ENCODE data around the gene USP34.
A peak's percentile ranks its signal among the peaks of the same experiment; 100 is the strongest.

USP34 gene

DNA sequence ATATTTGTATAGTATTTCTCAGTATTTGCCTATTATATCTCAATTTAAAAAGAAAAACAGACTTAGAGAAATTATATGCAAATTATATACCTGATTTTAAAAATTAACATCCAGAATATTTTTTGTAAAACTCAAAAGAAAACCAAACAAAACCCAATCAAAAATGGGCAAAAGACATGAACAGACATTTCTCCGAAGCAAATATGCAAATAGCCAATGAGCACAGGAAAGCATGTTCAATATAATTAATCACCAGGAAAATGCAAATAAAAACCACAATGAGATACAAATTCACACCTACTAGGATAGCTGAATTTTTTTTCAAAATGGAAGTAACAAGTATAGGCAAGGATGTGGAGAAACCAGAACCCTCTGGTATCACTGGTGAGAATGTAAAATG lies 108.0 kb downstream of the USP34 start:
- DNase-seq = no peak

DNA sequence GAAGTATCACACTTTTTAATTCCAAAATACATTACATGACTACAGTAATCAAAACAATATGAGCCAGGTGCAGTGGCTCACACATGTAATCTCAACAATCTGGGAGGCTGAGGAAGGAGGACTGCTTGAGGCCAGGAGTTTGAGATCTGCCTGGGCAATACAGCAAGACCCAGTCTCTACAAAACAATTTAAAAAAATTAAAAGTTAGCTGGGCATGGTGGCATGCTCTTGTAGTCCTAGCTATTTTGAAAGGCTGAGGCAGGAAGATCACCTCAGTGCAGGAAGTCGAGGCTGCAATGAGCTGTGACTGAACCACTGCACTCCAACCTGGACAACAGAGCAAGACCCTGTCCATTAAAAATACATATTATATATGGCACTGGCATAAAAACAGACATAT lies 109.8 kb downstream of the USP34 start:
- DNase-seq = no peak

DNA sequence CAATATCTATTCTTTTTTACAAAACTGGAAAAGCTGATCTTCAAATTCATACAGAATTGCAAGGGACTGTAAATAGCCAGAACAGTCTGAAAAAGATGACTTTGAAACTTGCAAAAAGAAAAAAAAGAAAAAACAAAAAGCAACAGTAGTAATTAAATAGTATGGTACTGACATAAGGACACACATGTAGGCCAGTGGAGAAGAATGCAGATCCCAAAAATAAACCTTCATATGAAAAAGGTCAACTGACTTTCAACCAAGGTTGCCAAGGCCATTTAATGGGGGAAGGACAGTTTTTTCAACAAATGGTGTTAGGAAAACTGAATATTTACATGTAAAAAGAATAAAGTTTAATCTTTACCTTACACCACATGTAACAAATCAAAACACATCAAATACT lies 111.8 kb downstream of the USP34 start:
- DNase-seq = no peak

DNA sequence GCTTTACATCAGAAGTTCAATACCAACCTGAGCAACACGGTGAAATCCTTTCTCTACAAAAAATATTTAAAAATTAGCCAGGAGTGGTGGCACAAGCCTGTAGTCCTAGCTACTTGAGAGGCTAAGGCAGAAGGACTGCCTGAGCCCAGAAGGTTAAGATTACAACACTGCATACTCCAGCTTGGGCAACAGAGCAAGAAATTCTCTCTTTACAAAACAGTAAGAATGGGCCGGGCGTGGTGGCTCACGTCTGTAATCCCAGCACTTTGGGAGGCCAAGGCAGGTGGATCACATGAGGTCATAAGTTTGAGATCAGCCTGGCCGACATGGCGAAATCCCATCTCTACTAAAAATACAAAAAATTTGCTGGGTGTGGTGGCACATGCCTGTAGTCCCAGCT lies 113.2 kb downstream of the USP34 start:
- DNase-seq = no peak

DNA sequence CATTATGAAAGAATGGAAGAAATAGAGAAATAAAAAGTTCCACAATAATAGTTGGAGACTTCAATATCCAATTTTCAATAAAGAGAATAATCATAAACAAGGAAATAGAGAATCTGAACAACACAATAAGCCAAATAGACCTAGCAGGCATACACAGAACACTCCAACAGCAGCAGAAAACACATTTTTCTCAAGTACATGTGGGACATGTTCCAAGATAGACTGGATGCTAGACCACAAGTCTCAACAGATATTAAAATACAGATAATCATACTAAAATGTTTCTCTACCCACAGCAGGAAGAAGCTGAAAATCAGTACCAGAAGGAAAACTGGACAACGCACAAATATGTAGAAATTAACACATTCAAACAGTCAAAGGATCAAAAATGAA lies 113.9 kb downstream of the USP34 start:
- peak; percentile 53 for DNase-seq

DNA sequence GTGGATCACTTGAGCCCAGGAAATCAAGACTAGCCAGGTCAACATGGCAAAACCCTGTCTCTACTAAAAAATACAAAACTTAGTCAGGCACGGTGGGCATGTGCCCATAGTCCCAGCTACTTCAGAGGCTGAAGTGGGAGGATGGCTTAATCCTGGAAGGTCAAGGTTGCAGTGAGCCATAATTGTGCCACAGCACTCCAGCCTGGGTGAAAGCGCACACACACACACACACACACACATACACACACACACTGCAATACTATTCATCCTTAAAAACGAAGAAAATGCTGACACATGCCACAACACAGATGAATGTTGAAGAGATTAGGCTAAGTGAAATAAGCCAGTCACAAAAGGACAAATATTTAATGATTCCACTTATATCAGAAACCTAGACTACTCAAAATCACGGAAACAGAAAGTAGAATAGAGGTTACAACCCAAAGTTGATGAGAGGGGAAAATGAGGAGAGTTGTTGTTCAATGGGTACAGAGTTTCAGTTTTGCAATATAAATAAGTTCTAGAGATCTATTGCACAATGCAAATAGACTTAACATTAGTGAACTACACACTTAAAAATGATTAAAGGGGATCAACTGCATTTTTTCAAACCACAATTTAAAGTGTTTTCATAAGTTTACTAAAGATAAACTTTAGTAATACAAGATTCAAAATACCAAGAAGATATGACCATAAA lies 114.5 kb downstream of the USP34 start:
- DNase-seq = peak; percentile 27

DNA sequence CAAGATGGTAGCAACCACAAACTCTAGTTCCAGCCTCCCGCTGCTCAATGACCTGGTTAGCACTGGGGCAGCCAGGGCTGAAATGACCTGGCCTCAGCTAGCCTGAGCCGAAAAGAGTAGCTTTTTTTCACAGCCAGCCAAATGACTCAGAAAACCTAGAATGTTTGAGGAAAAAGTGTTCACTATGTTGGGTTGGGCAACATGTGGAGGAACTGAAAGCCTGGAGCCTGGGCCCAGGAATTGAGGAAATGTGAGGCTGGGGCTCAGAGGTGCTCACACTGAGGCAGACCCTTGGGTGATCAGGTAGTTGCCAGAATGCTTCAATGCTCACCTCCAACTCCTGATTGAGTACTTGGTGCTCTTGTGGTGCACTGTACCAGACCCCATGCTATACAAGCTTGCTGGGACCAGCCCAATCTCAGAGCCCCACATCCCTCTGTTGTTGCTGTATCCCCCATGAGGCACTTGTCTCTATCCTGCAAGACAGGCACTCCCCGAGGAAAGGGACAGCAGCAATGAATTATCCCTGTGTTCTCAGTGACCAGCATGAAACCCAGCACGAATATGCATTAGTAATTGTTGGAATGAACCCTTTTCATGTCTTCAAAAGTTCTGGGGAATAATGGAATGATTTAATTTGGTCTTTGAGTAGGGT lies 116.2 kb downstream of the USP34 start:
- DNase-seq = no peak

DNA sequence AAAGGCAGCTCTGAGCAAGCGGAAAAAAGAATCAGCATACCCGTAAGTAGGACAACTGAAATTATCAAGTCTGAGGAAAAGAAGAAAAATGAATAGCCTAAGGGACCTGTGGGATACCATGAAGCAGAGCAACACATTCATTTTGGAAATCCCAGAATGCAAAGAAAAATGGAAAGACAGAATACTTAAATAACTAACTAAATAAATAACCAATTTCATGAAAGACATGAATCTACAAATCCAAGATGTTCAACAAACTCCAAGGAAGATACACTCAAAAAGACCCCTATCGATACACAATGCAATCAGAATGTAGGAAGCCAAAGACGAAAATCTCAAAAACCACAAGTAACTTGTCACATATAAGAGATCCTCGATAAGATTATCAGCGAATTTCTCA lies 117.0 kb downstream of the USP34 start:
- no peak for DNase-seq

DNA sequence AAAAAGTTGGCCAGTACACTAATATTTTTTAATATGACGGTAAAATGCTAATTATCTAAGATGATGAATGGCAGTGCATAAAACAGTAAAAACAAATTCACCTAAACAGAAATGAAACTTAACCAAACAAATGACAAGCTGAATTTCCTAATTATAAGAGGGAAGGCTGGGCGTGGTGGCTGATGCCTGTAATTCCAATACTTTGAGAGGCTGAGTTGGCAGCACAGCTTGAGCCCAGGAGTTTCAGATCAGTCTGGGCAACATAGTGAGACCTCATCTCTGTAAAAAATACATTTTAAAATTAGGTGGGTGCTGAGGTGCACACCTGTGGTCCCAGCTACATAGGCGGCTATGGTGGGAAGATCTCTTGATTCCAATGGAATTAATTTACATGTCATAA lies 120.1 kb downstream of the USP34 start:
- DNase-seq = no peak

DNA sequence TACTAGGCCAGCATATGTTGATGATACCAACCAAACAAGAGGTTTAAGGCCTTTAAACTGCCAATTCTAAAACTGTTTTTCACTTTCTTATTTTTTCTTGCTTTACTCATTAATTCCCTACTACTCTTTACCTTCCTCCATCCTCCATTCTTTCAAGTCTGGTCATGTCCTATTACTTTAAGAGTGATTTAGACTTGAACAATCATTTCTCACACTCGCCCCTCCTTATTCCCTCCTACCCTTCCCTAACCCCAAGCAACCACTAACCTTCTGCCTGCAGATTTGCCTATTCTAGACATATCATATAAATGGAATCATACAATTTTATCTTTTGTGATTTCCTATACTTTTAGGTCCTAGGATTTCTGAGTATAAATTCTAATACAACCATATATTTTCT lies 127.7 kb downstream of the USP34 start:
- DNase-seq = no peak

DNA sequence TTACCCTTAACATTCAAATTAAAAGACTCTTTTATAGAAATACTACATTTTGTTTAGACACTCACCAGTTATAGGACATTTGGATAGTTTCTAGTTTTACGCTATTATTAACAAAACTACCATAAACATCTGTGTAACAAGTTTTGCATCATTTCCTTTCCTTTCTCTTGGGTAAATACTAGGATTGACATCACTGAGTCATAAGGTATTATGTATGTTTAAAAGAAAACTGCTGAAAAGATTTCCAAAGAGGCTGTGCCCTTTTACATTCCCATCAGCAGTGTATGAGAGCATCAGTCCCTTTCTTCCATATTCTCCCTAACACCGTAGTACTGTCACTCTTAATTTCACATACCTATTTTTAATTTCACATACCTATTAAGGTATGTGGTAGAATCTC lies 130.6 kb downstream of the USP34 start:
- peak; percentile 39 for DNase-seq

DNA sequence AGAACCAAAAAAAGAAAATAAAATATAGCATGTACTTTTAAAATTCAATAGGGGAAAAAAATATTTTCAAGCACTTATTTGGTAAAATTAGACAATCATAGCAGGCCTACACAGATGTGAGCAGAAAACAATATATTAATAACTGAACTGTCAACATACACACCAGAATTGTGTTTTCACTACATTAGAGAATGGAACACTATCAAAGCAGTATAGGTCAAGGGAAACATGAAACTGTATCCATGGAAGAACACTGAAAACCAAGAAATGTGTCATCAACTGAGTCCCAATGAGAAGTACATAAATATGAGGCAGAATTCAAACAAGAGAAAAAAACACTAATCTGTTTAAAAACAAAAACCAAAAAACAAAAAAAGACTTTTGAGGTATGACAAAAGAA lies 132.4 kb downstream of the USP34 start:
- no peak for DNase-seq

DNA sequence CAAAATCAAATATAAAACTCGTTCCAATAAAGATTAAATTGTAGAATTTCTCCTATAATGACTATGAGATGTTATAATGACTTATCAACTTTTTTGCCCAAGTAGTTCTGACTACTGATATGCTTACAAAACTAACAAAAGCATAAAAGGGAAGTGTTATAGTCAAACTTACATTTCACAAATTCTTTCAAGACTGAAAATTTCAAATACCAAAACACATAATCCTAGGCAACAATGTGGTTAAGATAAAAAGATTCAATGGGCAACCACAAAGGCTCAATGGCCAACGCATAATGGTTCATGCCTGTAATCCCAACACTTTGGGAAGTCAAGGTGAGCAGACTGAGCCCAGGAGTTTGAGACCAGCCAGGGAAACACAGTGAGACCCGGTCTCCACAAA lies 135.7 kb downstream of the USP34 start:
- DNase-seq = no peak

DNA sequence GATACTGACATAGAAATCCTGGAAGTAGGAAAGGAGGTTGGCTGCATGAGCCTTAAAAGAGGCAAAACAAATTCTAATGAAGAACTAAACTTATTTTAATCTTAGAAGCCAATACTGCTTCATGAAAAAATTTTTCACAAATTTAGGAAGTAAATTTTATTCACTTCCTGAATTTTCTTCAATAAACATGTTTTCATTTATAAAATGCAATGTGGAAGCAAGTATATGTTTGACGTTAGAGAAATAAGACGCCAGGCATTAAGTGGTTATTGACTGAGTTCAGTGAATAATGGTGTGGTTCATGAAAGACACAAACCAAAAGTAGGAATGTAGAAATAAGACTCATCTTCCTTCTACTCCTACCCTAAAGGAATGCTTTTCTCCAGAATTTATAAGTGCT lies 136.4 kb downstream of the USP34 start:
- DNase-seq = no peak

DNA sequence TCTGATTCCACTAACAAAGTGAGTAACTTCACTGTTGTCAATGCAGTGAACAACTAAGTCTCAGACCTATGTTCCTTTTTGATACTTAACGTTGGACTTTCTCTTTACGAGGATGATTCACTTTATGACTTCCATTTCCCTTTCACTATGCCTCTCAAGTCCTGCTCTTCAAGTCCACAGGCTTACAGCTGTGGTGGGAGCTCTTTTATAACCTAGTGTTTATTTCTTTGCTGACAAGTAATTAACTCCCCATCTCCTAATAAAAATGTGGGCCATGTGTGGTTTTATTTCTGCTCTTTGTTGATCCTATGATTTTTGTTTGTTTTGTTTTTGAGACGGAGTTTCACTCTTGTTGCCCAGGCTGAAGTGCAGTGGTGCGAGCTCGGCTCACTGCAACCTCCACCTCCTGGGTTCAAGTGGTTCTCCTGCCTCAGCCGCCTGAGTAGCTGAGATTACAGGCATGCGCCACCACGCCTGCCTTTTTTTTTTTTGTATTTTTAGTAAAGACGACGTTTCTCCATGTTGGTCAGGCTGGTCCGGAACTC lies 142.1 kb downstream of the USP34 start:
- peak; percentile 40 for DNase-seq

DNA sequence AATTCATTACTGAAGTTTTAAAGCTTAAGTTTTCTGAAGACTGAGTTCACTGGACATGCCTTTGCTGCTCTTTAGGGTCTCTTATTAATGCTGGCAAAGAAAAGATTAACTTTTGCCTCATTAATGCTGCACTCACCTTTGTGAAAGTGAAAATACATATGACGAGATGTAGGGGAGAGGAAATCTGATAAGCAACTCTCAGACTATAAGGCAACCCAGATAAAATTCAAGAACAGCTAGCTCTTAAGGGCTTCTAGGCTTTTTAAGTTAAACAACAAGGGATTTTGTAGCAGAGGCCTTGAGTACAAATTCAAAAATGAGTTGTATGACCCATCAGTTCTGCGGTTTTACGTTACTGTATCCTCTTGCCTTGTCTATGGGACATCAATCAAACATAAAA lies 143.7 kb downstream of the USP34 start:
- no peak for DNase-seq

DNA sequence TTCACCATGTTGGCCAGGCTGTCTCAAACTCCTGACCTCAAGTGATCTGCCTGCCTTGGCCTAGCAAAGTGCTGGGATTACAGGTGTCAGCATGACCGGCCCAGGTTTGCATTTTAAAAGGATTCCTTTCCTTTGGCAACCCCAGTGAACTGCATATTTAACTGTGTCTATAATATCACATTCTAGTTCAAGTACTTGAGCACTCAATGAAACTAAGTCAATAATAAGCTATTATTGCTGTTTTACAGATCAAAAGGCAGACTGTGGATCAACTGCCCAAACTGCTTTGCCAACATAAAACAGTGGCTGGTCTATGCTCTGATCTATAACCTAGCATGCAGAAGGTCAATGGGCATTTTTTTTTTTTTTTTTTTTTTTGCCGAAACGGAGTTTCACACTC lies 144.5 kb downstream of the USP34 start:
- no peak for DNase-seq

DNA sequence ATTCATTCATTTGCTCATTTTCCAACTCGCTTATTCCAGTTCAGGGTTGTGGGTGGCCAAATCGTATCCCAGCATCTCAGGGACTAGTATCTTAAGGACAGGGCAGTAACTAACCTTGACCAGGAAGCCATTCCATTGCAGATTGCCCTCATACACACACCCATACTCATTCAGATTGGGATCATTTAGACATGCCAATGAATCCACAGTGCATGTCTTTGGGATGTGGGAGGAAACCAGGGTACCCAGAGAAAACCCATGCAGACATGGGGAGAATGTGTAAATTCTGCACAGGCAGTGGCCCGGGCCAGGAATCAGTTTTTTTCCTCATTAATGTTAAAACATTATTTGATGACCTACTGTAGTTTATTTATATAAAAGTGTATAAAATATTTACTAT lies 150.7 kb downstream of the USP34 start:
- DNase-seq = no peak

DNA sequence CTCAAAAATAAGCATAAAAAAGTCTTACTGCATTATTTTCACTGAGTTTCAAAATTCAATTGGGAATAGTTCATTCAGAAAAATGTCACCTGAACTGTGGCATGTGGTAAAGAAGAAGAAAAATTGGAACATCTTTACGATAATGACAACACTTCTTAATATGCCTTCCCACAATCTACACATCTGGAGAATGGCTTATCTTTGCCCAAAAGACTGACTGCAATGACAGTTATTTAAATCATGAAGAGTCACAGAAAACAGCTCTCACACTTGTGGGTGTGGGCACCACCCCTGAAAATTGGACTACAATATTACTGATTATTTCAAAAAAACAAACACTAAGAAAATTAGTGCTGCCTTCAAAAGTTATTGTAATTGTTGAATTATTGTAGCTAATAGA lies 152.3 kb downstream of the USP34 start:
- DNase-seq = no peak

DNA sequence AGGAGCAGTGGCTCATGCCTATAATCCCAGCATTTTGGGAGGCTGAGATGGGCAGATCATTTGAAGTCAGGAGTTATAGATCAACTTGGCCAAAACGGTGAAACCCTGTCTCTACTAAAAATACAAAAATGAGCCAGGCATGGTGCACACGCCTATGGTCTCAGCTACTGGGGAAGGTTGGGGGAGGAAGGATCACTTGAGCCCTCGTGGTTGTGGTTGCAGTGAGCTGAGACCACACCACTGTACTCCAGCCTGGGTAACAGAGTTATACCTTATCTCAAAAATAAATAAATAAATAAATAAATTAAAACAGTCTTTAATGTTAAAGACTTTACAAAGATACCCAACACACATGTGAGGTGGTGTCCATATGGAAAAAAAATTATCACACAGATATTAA lies 174.9 kb downstream of the USP34 start:
- DNase-seq = no peak

DNA sequence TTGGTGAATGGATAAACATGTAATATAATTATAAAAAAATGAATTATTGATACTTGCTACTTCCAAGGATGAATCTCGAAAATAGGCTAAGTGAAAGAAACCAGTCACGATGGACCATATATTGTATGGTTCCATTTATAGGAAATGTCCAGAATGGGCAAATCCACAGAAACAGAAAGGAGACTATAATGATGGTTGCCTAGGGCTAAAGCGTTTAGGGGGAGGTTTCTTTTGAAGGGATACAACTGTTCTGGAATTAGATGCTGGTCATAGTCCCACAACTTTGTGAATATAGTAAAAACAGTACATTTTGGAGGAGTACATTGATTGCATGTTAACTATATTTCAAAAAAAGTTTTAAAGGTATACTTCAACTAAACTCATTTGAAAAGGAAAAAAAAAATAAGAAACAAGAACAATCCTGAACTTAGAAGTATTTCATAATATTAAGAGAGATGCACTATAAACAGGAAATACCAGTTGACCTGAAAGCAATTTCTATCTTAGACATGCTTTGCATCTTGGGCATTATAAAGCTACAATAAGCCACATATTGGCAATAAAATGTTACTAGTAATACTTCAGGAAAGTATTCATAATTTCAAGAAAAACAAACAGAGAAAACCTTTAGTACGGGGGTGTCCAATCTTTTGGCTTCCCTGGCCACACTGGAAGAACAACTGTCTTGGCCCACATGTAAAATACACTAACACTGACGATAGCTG lies 178.9 kb downstream of the USP34 start:
- peak; percentile 8 for DNase-seq

DNA sequence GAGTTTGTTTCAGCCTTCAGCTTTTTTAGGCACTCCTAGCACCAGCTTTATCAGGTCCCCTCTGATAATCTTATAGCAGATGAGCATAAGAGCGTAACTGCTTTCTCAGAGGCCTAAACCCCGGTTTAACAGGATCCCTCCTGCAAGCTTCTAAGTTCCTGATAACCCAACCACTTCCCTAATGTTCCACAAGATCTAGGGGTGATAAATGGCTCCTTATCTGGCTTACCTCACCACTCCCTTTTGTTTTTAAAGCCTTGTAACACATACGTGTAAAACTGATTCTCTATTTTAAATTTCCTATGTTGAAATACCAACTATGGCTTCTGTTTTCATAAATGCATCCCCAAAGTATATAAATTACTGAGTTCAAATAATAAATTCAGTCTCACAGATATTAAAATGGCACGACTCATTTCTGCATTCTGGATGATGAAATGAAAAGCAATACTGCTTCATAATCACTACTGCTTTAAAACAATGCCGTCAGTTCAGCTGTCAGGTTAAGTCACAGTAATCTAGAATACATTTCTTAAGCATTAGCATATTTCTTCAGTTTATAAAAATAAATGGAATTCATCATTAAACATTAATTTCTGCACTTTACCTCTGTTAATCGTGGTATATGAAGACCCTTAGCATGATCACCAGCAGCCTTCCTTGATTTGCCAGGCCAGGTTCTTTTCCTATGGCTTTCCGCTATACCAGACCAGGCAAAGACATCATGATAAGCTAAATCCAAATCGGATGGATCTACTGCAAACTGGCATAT lies 182.6 kb downstream of the USP34 start:
- peak; percentile 47 for DNase-seq

DNA sequence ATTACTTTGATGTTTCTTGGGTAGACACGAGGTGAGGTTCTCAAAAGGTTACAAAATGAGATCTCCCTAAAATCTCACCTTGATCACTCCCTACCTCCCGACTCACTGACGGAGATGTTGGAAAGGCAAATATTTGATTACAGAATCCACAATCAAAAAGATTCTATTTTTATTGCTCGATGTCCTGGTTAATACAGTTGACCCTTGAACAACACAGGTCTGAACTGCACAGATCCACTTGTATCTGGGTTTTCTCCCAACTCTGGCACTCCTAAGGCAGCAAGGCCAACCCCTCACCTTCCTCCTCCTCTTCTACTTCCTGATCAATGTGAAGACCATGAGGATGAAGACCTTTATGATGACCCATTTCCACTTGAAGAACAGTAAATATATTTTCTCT lies 183.6 kb downstream of the USP34 start:
- no peak for DNase-seq

Measured in fibroblast of skin of right quadriceps (primary cell).